GM18870 (cell line): ENCODE results near the gene DPEP2NB.

ENCODE experiments used
- ATAC-seq: cut with Tn5 transposase; IDR thresholded peaks from one replicate; pipeline ENCODE4 v1.9.1; 2021; ENCODE audit warnings: moderate library complexity; ENCODE audit not compliant: unreplicated experiment

Gene DPEP2NB

DNA sequence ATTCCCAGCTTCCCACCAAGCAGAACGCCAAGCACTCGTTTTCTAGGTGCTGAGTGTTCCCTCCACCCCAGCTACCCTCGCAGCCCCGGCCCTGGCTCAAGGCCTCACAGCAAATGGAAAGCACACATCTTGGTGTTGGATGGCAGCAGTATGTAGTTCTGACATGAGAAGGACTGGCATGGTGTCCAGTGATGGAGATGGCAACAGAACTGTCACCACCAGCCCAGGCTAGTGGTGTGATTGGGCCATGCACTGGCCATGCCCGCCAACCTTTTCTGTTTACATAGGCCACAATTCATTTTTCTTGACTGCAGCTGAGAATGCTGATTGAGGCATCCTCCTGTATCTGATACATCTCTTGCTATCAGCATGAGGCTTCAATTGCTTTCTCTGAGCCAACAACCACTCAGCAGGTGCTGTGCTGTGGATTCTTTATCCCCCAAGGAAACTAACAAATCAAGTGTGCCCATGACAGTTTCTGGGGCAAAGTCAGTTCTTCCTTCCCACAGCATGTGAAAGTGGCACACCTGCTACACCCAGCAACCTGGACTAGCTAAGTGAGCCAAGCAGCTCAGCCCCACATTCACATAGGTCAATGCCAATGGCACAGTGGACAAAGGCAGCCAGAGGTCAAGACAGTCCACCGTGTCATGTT, 51.1 kb downstream of the DPEP2NB start:
- ATAC-seq: no peak

GRCh38 chr16:67963662-67964321, 51.9 kb downstream of the DPEP2NB start:
- ATAC-seq: no peak
